ENCODE measurements around the gene LPGAT1. TPM values are rescaled to one million over a fixed set of nuclear protein-coding genes. Genes with fewer than 3 reads are reported as not detected.

Gene LPGAT1
- total and polyA plus RNA-seq, 2 of the 13 experiments (the other 11 are each of a cell fraction or from before 2014, with no cell fraction given): 12.1 to 48.3 TPM

DNA sequence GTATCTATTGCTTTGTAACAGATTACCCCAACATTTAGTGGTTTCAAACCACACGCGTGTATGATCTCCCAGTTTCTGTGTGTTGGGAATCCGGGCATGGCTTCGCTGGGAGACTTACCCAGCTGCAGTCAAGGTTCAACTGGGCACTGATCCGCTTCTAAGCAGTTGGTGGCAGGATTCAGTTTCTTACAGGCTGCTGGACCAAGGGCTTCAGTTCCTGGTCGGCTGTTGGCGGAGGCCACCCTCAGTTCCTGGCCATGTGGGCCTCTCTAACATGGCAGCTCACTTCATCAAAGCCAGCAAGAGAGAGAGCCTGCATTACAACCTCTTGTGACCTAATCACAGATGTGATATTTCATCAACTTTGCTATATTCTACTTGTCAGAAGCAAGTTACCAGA is 101.3 kb downstream of the LPGAT1 start:
- in situ Hi-C loops (cut with HindIII; ENCODE audit: extremely low pct_ligation_motif_present, low pct_unique_long_range_greater_than_20kb): no loop called here
- no peak for DNase-seq (ENCODE audit: low spot score)

DNA sequence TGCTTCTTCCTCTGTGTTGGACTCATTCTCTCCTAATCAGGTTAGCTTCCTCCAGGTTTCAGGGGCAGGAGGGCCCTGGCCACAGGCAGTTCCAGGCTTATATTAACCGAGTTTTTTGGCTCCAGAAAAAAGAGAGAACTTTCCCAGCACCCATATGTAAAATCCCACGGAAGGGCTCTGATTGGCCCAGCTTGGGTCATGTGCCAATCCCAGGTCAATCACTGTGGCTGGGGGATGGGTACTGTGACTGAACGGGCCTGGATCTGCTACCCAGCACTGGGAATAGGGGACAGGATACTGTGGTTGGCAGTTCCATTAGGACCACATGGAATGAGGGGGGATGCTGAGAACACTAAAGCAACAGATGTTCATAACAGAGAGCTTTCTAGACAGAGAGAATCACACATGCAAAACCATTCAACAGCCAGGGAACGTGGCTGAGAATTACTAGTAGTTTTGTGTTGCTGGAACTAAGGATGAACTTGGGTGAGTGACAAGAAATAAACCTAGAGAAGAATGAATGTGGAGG is 104.0 kb downstream of the LPGAT1 start:
- intact Hi-C loops (cut with micrococcal nuclease; ENCODE audit: unreplicated experiment): no loop called here
- no peak for DNase-seq (ENCODE audit: low spot score)
- TF ChIP-seq ZNF260 (CRISPR knock-in tag; IDR thresholded peaks at IDR 0.05; ENCODE audit: borderline replicate concordance, low read depth) (no peak), DNMT1 (CRISPR knock-in tag; IDR thresholded peaks at IDR 0.05) (no peak)
- Histone ChIP-seq H2AFZ (ENCODE audit: low read length) (no peak overlapping the region), H3K36me3 (replicated peaks in 1 of 2; ENCODE audit: control insufficient read depth in 1 of 2, insufficient read depth in 2 of 2, low read length in 2 of 2) (no peaks in the 10 kb centered on the region), H3K9ac (ENCODE audit: insufficient read depth, low read depth, low read length) (no peak overlapping the region), H3K27ac (ENCODE audit: extremely low read length, insufficient read depth, low read length) (no peak overlapping the region), H3K4me1 (ENCODE audit: insufficient read depth, low read length) (peaks cover 38% of the 10 kb centered on the region), H3K9me3 (ENCODE audit: low read length) (no peaks in the 10 kb centered on the region), H3K79me2 (ENCODE audit: insufficient read depth, low read length) (no peaks in the 10 kb centered on the region), H3K4me2 (ENCODE audit: low read depth, low read length) (no peak overlapping the region), H3K27me3 (ENCODE audit: control insufficient read depth in 1 of 2, insufficient read depth in 2 of 2, low read length in 2 of 2) (no peaks in the 10 kb centered on the region; a peak in 2 of 5 replicates), H3K4me3 (replicated peaks in 1 of 3; ENCODE audit: insufficient read depth in 1 of 3, low read depth in 2 of 3, low read length in 3 of 3) (no peak overlapping the region), H4K20me1 (ENCODE audit: insufficient read depth, low read length) (no peaks in the 10 kb centered on the region)
- ChIA-PET POLR2A (no interaction called here), CTCF (ENCODE audit: low intra/inter-chr PET ratio, low total read pairs) (no interaction called here)
- in situ Hi-C loops (cut with HindIII; ENCODE audit: extremely low pct_ligation_motif_present, low pct_unique_long_range_greater_than_20kb): no loop called here
- no peak for FAIRE-seq
- no peak for ATAC-seq
- 37% methylated on average over 4 of the region's 4 CpGs for WGBS (ENCODE audit: low lambda C conversion rate)
- BruUV-seq (replicated peaks): no TSS peak

More for the DNA sequence above, 101.3 kb downstream of the LPGAT1 start:
- Histone ChIP-seq H3K79me2 (ENCODE audit: insufficient read depth, low read length) (no peaks in the 10 kb centered on the region), H2AFZ (ENCODE audit: low read length) (no peak overlapping the region), H3K27ac (ENCODE audit: extremely low read length, insufficient read depth, low read length) (no peak overlapping the region), H3K9me3 (ENCODE audit: low read length) (no peaks in the 10 kb centered on the region), H3K4me3 (replicated peaks in 1 of 3; ENCODE audit: insufficient read depth in 1 of 3, low read depth in 2 of 3, low read length in 3 of 3) (no peak overlapping the region), H3K9ac (ENCODE audit: insufficient read depth, low read depth, low read length) (no peak overlapping the region), H4K20me1 (ENCODE audit: insufficient read depth, low read length) (no peaks in the 10 kb centered on the region), H3K36me3 (replicated peaks in 1 of 2; ENCODE audit: control insufficient read depth in 1 of 2, insufficient read depth in 2 of 2, low read length in 2 of 2) (no peaks in the 10 kb centered on the region), H3K4me2 (ENCODE audit: low read depth, low read length) (no peak overlapping the region), H3K4me1 (ENCODE audit: insufficient read depth, low read length) (peaks cover 14% of the 10 kb centered on the region), H3K27me3 (ENCODE audit: control insufficient read depth in 1 of 2, insufficient read depth in 2 of 2, low read length in 2 of 2) (peaks cover 0 to 12% of the 10 kb centered on the region in 2 experiments; a peak in 2 of 5 replicates)
- no peak for ATAC-seq
- BruUV-seq (replicated peaks): no TSS peak
- POLR2A ChIA-PET: no interaction called here
- intact Hi-C loops (cut with micrococcal nuclease; ENCODE audit: unreplicated experiment): no loop called here
- CTCF ChIA-PET (ENCODE audit: low intra/inter-chr PET ratio, low total read pairs): no interaction called here
- TF ChIP-seq POLR2AphosphoS5 (IDR thresholded peaks at IDR 0.05; ENCODE audit: low read depth, low read length) (no peak), SYNCRIP (IDR thresholded peaks at IDR 0.05; ENCODE audit: insufficient read depth, low read depth, low read length) (no peak), ZNF543 (CRISPR knock-in tag; IDR thresholded peaks at IDR 0.05) (0 out of 2 replicates have a peak, but pooled peaks have one; percentile 40), ZNF772 (CRISPR knock-in tag; IDR thresholded peaks at IDR 0.05) (no peak)
- TF ChIP-seq, protein P1, sequence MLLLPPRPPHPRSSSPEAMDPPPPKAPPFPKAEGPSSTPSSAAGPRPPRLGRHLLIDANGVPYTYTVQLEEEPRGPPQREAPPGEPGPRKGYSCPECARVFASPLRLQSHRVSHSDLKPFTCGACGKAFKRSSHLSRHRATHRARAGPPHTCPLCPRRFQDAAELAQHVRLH (CRISPR knock-in tag; IDR thresholded peaks at IDR 0.05; ENCODE audit: borderline replicate concordance, low read depth): no peak
- no peak for FAIRE-seq
- 93% methylated on average over 5 of the region's 7 CpGs for WGBS (ENCODE audit: low lambda C conversion rate)

All from HepG2 (cell line).